GM19372 (cell line): ENCODE data around the gene SDC4.

Source experiments
- ATAC-seq: cut with Tn5 transposase; IDR thresholded peaks from one replicate; pipeline ENCODE4 v1.9.1; 2021; ENCODE audit warnings: mild to moderate bottlenecking, low read depth, moderate library complexity; ENCODE audit not compliant: unreplicated experiment

Gene SDC4

GRCh38 chr20:45344168-45344860, 3.9 kb downstream of the SDC4 start:
- no peak for ATAC-seq

DNA sequence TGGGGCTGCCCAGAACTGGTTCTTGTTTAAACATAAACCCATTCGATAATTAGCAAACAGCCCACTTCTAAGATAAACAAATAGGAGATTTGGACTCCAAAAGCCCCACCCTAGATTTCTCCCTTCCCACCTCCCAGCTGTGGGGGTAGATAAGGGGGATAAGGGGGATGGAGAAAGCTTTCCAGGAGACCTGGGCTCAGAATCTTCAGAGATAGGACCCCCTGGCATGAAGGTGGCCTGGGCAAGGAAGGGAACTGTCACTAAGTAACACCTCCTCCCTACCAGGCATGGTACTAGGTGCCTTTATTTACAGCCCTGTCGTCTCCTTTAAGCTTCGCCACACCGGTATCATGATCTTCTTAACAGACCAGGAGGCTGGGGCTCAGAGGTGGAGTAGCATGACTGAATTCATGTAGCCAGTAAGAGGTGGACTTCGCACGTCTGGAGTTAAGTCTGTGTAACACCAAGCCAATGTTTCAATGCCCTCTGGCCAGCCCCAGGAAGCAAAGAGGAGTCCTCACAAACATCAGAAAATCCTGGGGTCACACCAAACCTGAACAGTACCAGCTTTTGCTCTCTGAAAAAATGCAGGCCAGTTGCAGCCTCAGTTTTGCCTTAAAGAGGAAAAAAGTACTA, 4.6 kb downstream of the SDC4 start:
- no peak for ATAC-seq

DNA sequence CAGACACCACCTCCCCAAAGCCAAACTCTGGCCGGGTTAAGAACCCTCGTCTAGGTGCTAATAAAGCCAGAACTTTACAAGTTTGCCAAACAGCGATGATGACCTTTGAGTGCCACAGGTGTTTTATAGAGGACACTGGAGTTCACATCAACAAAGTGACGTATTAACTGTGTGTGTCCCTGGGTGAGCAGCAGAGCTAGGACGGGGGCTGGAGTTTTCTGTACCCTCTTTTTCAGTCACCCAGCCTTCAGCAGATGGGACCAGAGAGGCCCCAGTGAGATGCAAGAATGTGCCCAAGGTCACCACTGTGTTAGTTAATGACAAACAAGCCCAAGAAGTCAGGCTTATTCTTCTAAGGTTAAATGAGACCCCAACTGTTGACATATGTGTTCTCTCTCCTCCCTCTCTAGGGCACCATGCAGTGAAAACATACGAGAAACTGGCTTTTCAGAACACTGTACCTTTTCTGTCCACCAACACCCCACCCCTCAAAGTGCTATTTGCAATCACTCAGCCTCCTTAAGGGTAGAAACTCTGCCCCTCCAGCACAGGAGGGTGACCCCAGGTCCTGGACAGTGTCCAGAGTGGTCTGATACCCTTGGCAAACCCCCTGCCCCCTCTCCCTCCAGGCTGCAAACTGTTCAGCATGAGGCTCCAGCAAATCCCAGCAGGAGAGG, 5.2 kb downstream of the SDC4 start:
- ATAC-seq = no peak

- no peak for ATAC-seq
Observed at GRCh38 chr20:45341939-45342854, 6.0 kb downstream of the SDC4 start.

- ATAC-seq = no peak
Observed at GRCh38 chr20:45341579-45341938, 6.7 kb downstream of the SDC4 start.

DNA sequence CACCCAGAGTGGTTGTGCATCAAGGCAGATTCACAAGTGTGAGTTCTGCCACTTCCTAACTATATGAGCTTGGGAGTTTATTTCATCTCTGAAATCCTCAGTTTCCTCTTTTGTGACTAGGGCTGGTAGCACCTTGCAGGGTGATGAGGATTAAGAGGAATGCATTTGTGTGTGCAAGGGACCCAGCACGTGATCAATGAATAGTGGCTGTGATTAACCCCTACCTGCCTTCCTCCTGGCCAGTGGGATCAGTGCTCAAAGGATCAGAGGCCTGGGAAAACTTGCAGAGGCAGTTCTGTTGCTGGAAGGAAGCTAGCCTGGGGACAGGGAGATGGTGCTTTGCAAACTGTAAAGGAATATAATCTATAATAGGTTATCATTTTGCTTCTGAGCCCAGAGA, 7.3 kb downstream of the SDC4 start:
- ATAC-seq = no peak

DNA sequence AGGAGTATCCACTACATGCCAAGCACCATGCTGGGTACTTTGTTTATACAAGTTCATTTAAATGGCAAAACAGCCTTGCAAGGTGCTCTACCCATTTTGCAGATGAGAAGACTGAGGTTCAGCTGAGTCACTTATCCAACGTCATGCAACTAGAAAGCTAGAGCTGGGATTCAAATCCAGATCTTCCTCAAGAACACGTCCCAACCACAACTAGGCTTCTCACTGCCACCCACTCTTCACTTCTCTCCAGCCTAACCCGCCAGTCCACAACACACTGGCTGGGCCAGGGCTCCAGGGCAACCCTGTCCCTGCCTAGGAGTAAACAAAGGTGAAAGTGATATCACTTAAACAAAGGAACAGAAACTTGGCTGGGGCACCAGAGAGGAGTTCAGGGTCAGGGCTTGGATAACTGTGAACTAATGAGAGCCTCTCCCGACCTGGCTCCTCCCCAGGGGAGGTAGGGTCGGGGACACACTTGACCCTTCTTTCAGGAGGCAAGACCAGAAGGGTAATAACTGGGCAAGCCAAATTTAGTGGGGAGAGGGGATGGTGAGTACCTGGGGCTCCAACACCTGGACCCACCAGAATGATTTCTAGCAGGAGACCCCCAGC, 7.9 kb downstream of the SDC4 start:
- ATAC-seq = no peak

DNA sequence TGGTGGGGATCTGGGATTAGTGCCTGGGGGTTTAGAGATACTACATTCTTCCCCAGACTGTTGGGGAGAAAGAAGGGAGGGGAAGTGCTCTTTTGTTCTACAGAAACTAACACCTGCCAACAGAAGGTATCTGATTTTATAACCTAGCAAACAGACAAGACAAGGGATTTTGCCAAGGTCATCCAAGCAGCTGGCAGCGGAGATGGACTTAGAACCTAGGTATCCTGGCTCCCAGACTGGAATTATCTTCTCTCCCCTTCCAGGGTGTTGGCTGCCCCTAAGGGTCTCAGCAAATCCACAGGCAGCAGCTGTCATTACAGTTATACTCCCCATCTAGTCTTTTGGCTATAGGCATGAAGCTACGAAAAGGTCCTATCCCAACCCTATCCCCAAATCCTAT, 8.4 kb downstream of the SDC4 start:
- no peak for ATAC-seq

DNA sequence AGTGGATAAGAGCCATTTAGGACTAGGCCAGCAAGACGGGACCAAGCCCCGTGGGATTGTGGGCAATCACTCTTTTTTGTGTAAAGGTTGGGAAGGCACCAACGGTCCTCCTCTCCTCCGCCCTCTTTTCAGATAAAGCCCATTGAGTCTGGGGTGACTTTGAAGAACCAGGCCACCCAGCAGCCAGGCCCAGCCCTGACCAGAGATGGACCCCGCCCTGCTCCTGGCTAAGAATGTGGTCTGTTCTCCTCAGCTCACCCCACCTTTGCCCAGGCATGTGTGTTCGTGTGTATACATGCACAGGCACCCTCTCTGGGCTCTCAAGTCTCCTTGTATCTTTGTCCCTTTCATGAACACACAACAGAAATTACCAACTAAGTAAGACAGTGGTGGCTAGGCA, 9.1 kb downstream of the SDC4 start:
- no peak for ATAC-seq

DNA sequence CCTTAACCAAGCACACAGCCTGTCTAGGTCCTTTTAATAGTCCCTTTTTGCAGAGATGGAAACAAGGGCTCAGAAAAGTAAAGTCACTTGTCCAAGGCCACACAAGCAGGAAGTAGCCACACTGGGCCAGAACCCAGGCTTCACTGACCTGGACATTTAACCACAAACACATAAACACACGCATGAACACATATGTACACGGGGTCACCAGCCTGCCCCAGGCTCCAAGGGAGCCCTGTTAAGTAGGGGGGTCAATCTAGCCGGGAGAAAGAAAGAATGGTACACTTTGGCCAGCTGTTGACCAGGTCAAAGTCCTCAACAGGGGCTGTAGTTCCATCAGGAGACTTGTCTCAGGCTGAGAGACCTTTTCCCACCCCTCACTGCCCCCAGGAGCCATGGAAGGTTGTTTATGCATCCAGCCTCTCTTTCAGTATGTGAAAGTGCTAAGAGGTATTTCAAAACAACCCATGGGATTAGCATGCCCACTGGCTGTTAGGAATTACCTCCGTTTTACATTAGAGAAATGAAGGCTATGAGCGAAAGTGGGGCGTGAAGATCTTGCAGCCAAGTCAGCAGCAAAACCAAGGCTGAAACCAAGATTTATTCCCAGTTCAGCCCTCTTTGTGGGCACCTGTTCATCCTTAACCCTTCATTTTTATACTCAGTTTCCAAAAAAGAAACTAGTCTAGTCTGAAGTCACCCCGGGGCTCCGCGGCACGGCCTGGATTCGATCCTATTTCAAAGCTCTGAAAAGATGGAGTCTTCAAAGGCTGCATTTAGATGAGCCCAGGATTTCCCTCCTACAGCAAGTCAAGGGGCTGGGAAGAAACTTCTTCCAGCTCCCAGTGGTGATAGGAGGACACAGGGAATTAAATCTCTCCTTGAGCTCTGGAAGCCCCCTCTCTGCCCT, 9.8 kb downstream of the SDC4 start:
- no peak for ATAC-seq

DNA sequence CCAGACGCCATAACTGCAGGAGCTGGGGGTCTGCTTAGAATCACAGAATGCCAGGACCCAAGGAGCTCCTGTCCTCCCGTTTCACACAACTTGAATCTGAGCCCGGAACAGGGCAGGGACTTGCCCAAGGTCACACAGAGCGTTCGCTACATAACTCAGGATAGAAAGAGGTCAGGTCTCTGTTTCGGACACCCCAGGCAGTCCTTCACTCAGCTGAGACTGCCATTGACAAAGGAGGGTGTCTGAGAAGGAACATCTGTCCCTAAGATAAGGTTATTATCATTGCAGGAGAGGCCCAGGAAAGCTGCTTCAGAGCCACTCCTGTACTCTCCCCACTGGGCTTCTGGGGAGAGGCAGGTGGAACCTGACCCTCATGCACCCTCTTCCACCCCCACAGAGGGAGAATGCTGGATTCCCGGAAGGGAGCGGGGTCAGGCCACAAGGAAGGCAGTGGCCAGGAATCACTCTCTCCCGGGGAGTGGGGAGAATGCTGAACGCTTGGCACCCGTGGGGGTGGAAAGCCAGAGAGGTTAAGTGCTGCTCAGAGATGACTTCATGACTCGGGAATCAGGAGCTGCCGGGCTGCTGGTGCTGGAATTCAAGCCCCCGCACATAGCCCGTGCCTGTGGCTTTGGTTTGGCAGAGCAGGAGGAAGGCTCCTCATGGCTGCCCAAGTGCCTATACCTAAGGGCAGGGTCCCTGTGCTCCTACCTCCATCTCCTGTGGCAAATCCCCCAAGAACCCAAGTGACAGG, 10.7 kb downstream of the SDC4 start:
- ATAC-seq = no peak

DNA sequence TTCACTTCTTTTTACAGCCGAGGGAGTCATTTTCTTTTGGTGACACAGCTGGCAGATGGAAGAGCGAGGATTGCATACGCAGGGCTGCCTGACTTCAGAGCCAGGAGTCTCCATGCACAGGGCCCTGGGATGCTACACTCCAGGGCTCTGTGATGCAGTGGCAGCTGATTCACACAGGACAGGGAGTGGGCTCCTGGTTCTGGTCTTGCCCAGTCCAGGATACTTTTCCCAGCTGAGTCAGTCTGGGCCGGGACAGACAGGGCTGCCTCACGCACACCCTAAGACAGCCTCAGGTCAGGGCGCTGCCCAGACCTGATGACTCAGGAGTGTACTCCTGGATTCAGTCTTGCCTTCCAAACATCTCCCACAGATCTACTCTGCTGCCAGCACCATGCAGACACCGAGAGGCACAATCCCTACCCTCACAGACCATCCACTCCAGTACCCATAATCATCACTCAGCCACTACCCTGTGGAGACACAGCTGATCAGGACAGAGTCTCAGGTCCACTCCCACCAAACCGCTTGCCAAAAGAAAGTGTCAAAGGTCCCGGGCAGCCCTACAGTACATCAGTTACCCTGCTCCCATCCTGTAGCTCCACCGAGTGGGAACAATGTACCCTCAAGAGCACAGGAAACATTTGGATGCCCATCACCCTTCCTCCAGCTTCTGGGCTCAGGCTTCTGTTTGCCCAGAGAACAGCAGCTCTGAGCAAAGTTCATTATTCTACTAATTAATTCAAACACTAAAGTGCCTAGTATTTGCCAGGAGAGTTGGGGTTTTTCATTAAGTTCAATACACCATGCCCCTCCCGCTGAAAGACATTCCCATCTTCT, 11.5 kb downstream of the SDC4 start:
- no peak for ATAC-seq

- no peak for ATAC-seq
Observed at GRCh38 chr20:45330476-45330875, 17.7 kb downstream of the SDC4 start.

- ATAC-seq = no peak
Observed at GRCh38 chr20:45329497-45330319, 18.5 kb downstream of the SDC4 start.

GRCh38 chr20:45328451-45328850, 19.8 kb downstream of the SDC4 start:
- no peak for ATAC-seq

DNA sequence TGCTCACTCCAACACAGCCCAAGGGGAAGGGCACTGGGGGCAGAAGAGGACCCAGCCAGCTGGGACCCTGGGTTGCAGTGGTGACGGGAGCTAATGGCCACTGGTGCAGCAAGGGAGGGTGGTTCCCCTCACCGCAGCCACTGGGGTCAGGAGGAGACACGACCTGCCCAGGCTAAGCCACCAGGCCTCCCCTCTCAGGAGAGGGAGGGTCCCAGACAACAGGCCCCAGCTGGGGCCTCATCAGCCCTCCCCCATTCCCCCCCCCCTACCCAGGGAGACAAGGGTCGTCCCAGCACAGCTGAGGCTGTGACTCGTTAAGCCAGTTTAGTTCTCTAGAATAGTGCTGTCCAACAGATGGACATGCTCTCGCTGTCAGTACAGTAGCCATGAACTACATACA, 22.9 kb downstream of the SDC4 start:
- no peak for ATAC-seq

- ATAC-seq = no peak
Observed at GRCh38 chr20:45323731-45324130, 24.5 kb downstream of the SDC4 start.
